ENCODE results near the gene AGRN. TPM values are rescaled to one million over a fixed set of nuclear protein-coding genes. Genes with fewer than 3 reads are reported as not detected.

The AGRN gene
- total RNA-seq, 1 donor from 2014 or later, result 135 TPM

DNA sequence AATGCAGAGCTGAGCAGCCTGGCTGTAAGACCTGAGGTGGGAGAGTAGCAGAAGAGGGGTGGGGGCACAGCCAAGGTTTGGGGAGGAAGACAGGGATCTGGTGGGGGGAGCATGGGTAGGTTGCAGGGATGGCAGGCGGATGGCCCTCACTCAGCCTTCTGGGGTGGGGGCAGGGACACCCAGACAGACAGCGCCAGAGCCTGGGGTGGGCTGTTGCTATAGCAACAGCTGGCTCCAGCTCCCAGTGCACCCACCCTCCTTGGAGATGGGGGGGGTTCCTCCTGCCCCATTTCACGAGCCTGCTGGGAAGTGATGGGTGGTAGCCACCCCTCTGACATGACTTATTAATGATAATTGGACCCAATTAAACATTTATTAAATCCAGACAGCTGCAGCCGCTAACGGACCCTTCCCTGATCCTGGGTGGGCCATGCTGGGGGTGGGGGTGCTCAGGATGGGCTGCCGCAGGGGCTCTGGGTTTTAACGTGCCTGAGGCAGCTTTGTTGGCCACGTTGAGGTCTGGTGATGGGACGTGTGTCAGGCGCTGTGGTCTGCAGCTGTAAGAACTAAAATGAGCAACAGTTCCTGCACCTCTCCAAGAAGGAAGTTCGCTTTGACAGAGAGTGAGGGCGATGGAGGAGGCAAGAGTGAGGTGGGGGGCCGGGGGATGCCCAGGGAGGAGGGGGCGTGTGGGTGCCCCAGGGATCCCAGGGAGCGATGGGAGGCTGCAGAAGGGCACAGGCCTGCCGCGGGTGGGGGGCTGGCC is 19.4 kb downstream of the AGRN start:
- TF ChIP-seq, protein P1, sequence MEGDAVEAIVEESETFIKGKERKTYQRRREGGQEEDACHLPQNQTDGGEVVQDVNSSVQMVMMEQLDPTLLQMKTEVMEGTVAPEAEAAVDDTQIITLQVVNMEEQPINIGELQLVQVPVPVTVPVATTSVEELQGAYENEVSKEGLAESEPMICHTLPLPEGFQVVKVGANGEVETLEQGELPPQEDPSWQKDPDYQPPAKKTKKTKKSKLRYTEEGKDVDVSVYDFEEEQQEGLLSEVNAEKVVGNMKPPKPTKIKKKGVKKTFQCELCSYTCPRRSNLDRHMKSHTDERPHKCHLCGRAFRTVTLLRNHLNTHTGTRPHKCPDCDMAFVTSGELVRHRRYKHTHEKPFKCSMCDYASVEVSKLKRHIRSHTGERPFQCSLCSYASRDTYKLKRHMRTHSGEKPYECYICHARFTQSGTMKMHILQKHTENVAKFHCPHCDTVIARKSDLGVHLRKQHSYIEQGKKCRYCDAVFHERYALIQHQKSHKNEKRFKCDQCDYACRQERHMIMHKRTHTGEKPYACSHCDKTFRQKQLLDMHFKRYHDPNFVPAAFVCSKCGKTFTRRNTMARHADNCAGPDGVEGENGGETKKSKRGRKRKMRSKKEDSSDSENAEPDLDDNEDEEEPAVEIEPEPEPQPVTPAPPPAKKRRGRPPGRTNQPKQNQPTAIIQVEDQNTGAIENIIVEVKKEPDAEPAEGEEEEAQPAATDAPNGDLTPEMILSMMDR (IDR thresholded peaks at IDR 0.05), result no peak
- Histone ChIP-seq H3K4me3 (peak overlapping the region; percentile 52), H3K36me3 (no peaks in the 10 kb centered on the region), H3K9me3 (no peaks in the 10 kb centered on the region), H3K27ac (no peak overlapping the region), H3K4me1 (peaks cover 17% of the 10 kb centered on the region), H3K27me3 (no peaks in the 10 kb centered on the region)
- DNase-seq (no peak), ATAC-seq (no peak)
- intact Hi-C loops (cut with DNase I), result no loop called here

- Histone ChIP-seq H3K27me3 (no peaks in the 10 kb centered on the region), H3K27ac (no peak overlapping the region), H3K4me1 (peaks cover 17% of the 10 kb centered on the region), H3K9me3 (no peaks in the 10 kb centered on the region), H3K36me3 (no peaks in the 10 kb centered on the region), H3K4me3 (peak overlapping the region; percentile 52)
- ATAC-seq (peak; percentile 84), DNase-seq (peak; percentile 88)
- intact Hi-C loops (cut with DNase I), result no loop called here
- TF ChIP-seq, protein P1 (IDR thresholded peaks at IDR 0.05), result peak; percentile 15
Observed at GRCh38 chr1:1040004-1040991, 20.4 kb downstream of the AGRN start.

DNA sequence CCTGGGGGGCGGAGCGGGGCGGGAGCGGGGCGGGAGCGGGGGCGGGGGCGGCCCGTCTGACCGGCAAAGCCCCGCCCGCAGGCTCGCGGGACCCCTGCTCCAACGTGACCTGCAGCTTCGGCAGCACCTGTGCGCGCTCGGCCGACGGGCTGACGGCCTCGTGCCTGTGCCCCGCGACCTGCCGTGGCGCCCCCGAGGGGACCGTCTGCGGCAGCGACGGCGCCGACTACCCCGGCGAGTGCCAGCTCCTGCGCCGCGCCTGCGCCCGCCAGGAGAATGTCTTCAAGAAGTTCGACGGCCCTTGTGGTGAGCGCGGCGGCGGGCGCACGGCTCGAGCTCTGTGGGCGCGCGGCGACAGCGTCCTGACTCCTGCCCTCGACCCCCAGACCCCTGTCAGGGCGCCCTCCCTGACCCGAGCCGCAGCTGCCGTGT is 21.2 kb downstream of the AGRN start:
- no peak for DNase-seq
- peaks cover 17% of the 10 kb centered on the region for H3K4me1 ChIP-seq
- H3K36me3 ChIP-seq, result no peaks in the 10 kb centered on the region
- intact Hi-C loops (cut with DNase I), result no loop called here
- TF ChIP-seq, protein P1 (IDR thresholded peaks at IDR 0.05), result no peak
- no peak overlapping the region for H3K4me3 ChIP-seq
- H3K9me3 ChIP-seq, result no peaks in the 10 kb centered on the region
- no peak overlapping the region for H3K27ac ChIP-seq
- ATAC-seq, result no peak
- H3K27me3 ChIP-seq, result no peaks in the 10 kb centered on the region

DNA sequence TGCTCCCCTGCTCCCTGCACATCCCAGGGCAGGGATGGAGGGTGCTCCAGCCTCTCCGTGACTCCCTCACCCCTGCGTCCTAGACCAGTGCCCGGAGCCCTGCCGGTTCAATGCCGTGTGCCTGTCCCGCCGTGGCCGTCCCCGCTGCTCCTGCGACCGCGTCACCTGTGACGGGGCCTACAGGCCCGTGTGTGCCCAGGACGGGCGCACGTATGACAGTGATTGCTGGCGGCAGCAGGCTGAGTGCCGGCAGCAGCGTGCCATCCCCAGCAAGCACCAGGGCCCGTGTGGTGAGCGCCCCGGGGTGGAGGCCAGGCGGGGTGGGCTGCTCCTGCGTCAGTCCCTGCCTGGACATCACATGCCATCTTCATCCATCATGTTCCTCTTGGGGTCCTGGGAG is 22.0 kb downstream of the AGRN start:
- Histone ChIP-seq H3K36me3 (peaks cover 2% of the 10 kb centered on the region), H3K4me3 (no peak overlapping the region), H3K27ac (no peak overlapping the region)

GRCh38 chr1:1042835-1043234 is 22.9 kb downstream of the AGRN start:
- DNase-seq (no peak), ATAC-seq (no peak)

More for the DNA sequence above, 22.0 kb downstream of the AGRN start:
- no peak for DNase-seq
- Histone ChIP-seq H3K4me1 (peaks cover 17% of the 10 kb centered on the region), H3K27me3 (no peaks in the 10 kb centered on the region), H3K9me3 (no peaks in the 10 kb centered on the region)
- no peak for ATAC-seq
- TF ChIP-seq, protein P1 (IDR thresholded peaks at IDR 0.05), result no peak
- intact Hi-C loops (cut with DNase I), result no loop called here

More at GRCh38 chr1:1042835-1043234, 22.9 kb downstream of the AGRN start:
- Histone ChIP-seq H3K9me3 (no peaks in the 10 kb centered on the region), H3K27me3 (no peaks in the 10 kb centered on the region), H3K4me1 (peaks cover 17% of the 10 kb centered on the region), H3K36me3 (peaks cover 12% of the 10 kb centered on the region), H3K27ac (no peak overlapping the region), H3K4me3 (no peak overlapping the region)
- TF ChIP-seq, protein P1 (IDR thresholded peaks at IDR 0.05), result no peak
- intact Hi-C loops (cut with DNase I), result no loop called here

All from upper lobe of right lung (tissue), 1 donor.